Mesothelial cell of epicardium (in vitro differentiated cells): ENCODE results near the gene KCTD20. TPM values are rescaled to one million over a fixed set of nuclear protein-coding genes. Genes with fewer than 3 reads are reported as not detected.

Experiments
- DNase-seq, 2 experiments: peaks; one replicate each; pipeline ENCODE4 v3.0.0; 2021; ENCODE audit warnings: low spot score in 2 of 2; ENCODE audit not compliant: unreplicated experiment in 2 of 2
- H3K27ac Mint-ChIP-seq: 2 replicates; pipeline ENCODE4 v1.8.0; 2021; ENCODE audit warnings: mixed read lengths
- H3K27me3 Mint-ChIP-seq: 2 replicates; pipeline ENCODE4 v1.8.0; 2021; ENCODE audit warnings: low read depth, mixed read lengths
- H3K36me3 Mint-ChIP-seq: 2 replicates; pipeline ENCODE4 v1.8.0; 2021; ENCODE audit warnings: mixed read lengths
- H3K4me1 Mint-ChIP-seq: 2 replicates; pipeline ENCODE4 v1.8.0; 2021; ENCODE audit warnings: mixed read lengths
- H3K4me3 Mint-ChIP-seq: 2 replicates; pipeline ENCODE4 v1.8.0; 2021; ENCODE audit warnings: mild to moderate bottlenecking, moderate library complexity, mixed read lengths
- H3K9me3 Mint-ChIP-seq: 2 replicates; pipeline ENCODE4 v1.8.0; 2021; ENCODE audit warnings: mixed read lengths
- CTCF ChIP-seq: fragments of 200-600 bp; sonication (generic); IDR thresholded peaks from one replicate; pipeline ENCODE4 v1.5.0; 2021; ENCODE audit warnings: antibody characterized with exemption; ENCODE audit not compliant: unreplicated experiment
- total RNA-seq: library from RNA; stranded (reverse); gene quantifications from 3 replicates; pipeline ENCODE4 v1.2.1, GENCODE V29; 2021

KCTD20 gene
- total RNA-seq, 1 donor from 2014 or later, result 39.9 TPM

DNA sequence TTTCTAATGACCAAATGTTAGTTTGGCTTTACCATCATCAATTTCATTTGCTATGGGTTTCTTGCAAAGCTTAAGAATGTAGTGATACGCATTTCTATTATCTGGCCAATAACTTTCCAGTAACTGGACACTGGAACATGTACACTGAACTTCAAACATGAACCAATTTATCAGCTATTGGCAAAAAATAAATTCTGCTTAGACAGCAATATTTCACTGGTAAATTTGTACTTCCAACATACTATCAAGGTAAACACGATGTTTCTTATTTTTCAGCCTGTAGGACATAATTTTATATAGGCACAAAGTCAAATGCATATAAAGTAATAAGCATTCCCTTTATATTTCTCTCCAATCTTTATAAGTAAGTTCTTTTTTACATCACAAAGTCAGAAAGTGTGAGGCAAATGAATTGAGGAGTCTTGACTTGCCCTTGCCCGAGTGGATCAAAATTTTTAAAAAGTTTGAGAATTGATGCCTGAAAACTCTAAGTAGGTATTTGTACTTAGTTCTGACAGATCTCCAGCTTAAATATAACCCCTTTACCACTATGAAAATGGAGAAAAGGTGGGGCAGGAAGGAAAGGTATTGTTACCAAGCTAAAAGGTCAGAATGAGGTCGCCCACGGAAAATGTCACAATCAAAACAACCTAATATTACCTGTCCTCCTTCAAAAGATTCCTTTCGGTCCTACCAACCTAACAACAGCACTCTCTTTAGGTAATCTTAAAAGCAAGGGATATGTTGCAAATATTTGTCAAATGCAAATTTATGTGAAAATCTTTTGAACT, 63.1 kb downstream of the KCTD20 start:
- Mint-ChIP-seq H3K4me1 (peaks cover 15% of the 10 kb centered on the region), H3K9me3 (no peaks in the 10 kb centered on the region), H3K36me3 (peaks cover 47% of the 10 kb centered on the region), H3K27me3 (no peaks in the 10 kb centered on the region), H3K27ac (peak overlapping the region; percentile 8), H3K4me3 (no peak overlapping the region)
- no peak for TF ChIP-seq CTCF
- no peak for DNase-seq

- peak overlapping the region; percentile 8 for H3K27ac Mint-ChIP-seq
- H3K36me3 Mint-ChIP-seq, result peaks cover 49% of the 10 kb centered on the region
- peaks cover 15% of the 10 kb centered on the region for H3K4me1 Mint-ChIP-seq
- no peaks in the 10 kb centered on the region for H3K9me3 Mint-ChIP-seq
- no peaks in the 10 kb centered on the region for H3K27me3 Mint-ChIP-seq
- DNase-seq, result no peak
- no peak for TF ChIP-seq CTCF
- H3K4me3 Mint-ChIP-seq, result no peak overlapping the region
These were observed 63.8 kb downstream of the KCTD20 start for GRCh38 chr6:36506611-36507010.

- H3K27ac Mint-ChIP-seq, result no peak overlapping the region
- H3K9me3 Mint-ChIP-seq, result no peaks in the 10 kb centered on the region
- H3K27me3 Mint-ChIP-seq, result no peaks in the 10 kb centered on the region
- no peak overlapping the region for H3K4me3 Mint-ChIP-seq
- H3K4me1 Mint-ChIP-seq, result peaks cover 15% of the 10 kb centered on the region
- peaks cover 53% of the 10 kb centered on the region for H3K36me3 Mint-ChIP-seq
- no peak for DNase-seq
- TF ChIP-seq CTCF, result no peak
These were observed 65.7 kb downstream of the KCTD20 start for GRCh38 chr6:36508532-36508931.

- Mint-ChIP-seq H3K27ac (no peak overlapping the region), H3K4me1 (peaks cover 15% of the 10 kb centered on the region)
These were observed 67.6 kb downstream of the KCTD20 start for GRCh38 chr6:36510365-36510764.

DNA sequence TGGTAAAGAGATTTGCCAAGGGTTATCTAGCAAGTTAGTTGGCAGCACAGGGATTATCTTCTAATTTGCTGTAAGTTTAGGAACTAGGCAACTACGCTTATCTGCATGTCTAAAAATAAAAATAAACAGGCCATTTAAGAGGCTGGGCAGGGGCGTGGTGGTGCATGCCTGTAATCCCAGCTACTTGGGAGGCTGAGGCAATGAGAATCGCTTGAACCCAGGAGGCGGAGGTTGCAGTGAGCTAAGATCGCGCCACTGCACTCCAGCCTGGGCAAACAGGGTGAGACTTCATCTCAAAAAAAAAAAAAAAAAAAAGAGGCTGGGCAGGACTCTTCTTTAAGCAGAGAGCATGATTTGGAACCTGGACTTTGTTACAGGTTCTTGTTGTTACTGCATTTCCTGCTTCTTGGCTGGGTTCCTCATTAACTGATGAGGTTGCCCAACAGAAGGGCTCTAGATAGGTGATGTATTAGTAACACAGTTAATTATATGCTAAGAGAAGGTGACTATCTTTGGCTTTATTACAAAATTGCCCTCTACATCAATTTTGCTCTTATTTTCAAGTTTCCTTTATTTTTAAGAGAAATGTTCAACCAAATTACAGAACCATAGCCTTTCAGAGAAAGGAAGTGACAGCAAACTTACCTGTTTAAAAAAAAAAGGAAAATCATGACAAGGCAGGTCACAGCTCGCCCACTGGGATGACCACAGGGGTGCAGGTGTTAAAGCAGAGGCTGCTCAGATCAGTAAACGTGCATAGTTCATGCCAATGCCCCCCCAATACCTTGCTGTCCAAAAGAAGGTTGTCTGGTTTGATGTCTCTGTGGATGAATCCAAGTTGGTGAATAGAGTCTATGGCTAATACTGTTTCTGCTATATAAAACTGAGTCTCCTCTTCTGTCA, 72.0 kb downstream of the KCTD20 start:
- no peak overlapping the region for H3K27ac Mint-ChIP-seq
- no peaks in the 10 kb centered on the region for H3K9me3 Mint-ChIP-seq
- no peak for TF ChIP-seq CTCF
- no peak for DNase-seq
- no peaks in the 10 kb centered on the region for H3K4me1 Mint-ChIP-seq
- no peaks in the 10 kb centered on the region for H3K27me3 Mint-ChIP-seq
- H3K4me3 Mint-ChIP-seq, result no peak overlapping the region
- H3K36me3 Mint-ChIP-seq, result peaks cover 42% of the 10 kb centered on the region

More at GRCh38 chr6:36510365-36510764, 67.6 kb downstream of the KCTD20 start:
- Mint-ChIP-seq H3K4me3 (no peak overlapping the region), H3K36me3 (peaks cover 62% of the 10 kb centered on the region), H3K9me3 (no peaks in the 10 kb centered on the region), H3K27me3 (no peaks in the 10 kb centered on the region)
- DNase-seq, result no peak
- no peak for TF ChIP-seq CTCF
